Stimulated activated CD8-positive, alpha-beta memory T cell treated with anti-CD3 and anti-CD28 coated beads, Interleukin-7, amount 100 ng/mL, for 1 hour (primary cell): ENCODE results near the gene MYOM1.

ENCODE experiments used
- DNase-seq, 2 donors: peaks; one replicate each; pipeline ENCODE4 v3.0.0-alpha.2; 2020; ENCODE audit warnings: low read depth in 2 of 2

The MYOM1 gene

DNA sequence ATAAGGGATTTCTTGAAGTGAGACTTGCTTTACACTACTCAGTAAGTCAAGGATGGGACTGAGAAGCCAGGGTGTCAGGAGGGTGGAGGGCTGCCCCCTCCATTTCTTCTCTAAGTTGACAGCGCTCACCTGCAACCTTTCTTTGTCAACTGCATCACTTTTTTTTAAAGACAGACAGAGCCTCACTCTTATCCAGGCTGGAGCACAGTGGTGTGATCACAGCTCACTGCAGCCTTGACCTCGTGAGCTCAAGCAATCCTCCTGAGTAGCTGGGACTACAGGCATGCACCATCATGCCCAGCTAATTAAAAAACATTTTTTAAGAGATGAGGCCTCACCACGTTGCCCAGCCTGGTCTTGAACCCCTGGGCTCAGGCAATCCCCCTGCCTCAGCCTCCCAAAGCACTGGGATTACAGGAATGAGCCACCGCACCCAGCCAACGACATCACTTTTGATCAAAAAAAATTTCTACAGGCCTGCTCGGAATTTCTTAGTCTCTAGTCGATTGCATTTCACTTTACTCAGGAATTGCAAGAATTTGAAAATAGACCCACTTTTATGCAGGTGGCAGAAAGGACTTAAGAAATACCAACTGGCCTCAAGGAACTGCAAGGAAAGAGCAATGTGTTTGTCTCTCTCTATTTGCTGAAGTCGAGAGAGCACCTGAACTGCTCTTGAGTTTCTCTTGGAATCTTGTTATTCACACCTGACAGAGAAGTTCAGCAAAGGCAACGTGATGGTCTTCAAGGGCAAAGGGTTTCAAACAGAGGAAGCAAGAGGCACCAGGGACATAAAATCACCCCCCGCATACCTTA lies 101.4 kb downstream of the MYOM1 start:
- no peak for DNase-seq

DNA sequence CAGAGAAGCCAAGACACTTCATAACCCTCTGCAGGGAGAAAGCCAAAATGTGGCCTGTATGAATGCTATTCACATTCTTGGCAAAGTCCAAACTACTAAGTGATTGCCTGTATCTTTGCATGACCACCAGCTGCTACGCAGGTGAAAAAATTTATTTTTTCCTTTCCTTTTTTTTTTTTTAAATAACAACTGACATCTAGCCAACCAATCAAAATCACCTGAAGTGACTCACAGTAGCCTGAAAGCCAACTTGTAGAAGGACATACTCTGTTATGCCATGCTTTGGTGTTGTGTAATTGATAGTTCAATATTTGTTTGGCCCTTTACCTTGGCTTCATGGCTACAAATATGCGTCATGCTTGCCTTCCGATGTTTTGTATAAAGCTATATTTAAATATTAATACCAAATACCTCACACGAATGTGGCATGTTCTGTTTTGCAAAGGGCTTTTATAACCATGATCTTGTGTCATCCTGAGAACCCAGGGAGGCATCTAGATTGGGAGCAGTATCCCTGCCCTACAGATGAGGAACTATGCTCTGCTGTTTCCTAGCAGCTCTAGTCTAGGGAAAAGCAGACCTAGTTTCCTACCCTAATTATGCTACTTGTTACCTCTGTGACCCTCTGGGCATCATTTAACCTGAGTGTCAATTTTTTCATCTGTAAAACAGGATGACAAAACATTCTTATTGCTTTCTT lies 102.1 kb downstream of the MYOM1 start:
- DNase-seq: no peak

DNA sequence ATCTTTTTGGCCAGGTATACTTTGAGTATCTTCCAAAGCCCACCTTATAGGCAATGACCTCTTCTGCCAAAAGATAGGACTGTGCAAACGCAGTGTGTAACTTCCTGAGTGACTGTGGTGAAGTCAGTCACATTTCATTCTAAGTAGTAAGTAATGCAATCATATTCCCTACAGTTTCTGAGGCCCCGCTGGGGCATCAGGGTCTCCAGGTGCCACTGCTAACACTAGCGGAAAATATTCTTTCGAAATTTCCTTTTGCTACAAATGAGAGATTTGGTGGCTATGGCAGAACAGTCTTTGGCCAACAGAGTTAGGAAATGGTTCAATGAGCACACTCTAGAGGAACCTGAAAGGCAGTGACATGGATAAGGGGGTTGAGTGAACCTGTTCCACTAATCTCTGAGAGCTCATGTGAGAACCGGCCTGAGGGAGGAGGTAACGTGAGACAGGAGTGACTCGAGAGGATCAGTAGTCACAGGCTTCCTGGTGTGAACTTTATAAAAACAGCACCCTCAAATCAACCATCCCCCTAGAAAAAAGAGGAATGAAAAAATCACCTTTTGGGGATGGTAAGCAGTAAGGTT lies 104.2 kb downstream of the MYOM1 start:
- no peak for DNase-seq

DNA sequence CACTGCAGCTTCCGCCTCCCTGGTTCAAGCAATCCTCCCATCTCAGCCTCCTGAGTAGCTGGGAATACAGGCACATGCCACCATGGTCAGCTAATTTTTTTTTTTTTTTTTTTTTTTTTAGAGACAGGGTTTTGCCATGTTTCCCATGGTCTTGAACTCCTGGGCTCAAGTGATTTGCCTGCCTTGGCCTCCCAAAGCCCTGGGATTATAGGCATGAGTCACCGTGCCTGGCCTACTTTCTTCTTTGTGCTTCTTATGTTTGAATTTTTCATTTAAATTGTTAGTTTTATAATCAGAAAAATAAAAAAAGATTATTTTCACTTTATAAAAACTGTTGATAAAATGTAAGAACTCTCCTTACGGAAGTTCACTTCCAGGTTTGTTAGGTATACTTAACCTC lies 105.3 kb downstream of the MYOM1 start:
- DNase-seq: no peak

DNA sequence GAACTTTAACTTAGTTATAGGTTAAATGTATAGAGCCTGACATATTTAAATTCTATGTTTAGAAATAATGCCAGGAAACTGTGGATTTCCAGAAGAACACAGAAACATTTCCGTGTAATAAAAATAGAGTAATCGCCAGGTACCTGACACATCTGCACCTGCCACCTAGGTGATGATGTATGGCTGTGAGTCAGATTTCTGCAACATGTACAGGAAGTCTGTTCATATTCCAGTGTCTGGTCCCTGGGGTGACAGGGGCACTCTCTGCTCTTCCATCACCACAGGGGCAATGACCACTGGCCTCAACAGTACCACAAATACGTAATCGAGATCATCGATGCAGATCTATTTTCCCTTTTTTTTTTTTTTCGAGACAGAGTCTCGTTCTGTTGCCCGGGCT lies 105.7 kb downstream of the MYOM1 start:
- DNase-seq: no peak

DNA sequence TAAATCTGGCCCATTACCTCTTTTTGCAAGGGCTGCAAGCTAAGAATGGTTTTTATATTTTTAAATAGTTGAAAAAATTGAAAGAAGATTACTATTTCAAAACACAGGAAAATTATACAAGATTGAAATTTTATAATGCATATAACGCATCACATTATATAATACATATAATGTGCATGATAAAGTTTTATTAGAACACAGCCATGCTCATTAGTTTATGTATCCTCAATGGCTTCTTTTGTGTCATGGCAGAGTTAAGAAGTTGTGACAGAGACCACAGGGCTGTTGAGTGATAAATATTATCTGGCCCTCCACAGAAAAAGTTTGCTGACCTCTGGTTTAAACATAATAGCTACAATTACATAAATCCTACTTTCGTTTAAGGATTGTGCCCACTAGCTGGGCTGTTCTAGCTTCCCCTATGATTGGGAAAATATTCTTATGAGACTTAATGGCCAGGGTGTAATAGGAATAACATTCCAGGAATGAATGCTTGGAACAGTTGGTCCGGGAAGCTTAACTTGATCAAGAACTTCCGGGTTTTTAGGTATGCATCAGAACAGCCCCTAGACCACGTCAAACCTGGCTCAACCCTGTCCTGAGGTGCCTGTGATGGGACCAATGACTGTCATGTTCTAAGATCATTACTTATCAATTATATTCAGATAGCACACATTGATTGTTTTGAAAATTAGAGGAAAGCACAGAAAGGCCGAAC lies 108.1 kb downstream of the MYOM1 start:
- DNase-seq: no peak

DNA sequence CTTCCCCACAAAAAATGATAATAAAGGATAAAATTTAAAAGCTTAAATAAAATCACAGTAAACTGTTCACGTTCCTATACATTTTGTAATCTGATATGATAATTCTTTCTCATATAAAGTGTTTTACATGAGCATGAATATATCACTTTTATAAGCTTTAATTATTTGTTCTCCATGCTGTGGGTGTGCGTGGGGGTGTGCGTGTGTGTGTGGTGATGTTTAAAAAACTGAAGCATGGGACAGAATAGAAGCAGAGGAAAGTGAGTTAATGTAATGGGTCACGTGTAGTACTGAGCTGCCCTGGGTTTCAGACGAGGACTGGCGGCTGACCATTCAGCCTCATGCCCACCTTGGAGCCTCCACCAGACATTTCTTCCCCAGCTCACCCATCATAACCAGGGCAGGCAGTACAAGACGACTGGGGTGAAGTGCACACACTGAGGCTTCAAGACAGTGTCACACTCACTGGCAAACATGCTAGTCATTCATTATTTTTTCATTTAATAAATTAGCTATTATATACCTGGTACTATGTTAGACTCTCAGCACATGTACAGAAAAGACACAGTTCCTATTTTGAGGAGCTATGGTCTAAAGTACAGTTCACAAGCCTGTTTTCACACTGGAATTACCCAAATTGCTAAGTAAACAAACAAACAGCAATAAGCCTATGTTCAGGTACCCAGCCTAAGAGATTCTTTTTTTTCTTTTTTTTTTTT lies 109.6 kb downstream of the MYOM1 start:
- no peak for DNase-seq

DNA sequence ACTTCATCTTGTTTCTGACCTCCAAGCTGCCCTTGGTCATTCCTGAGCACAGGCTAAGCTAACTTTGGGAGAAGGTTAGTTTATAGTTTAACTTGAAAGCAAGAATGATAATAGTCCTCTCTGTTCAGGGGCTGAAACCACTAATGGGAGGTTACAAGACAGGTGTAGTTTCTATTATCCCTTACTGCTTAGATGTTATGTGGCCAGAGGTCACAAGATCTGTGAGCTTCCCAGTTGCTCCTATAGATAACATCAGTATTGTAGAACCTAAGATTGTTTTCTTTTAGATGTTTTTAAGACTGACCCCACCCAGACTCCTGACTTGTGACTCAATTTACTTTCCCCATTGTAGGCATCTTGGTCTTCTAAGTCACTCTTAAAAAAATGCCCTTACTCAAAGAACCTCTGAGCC lies 112.0 kb downstream of the MYOM1 start:
- DNase-seq: no peak

DNA sequence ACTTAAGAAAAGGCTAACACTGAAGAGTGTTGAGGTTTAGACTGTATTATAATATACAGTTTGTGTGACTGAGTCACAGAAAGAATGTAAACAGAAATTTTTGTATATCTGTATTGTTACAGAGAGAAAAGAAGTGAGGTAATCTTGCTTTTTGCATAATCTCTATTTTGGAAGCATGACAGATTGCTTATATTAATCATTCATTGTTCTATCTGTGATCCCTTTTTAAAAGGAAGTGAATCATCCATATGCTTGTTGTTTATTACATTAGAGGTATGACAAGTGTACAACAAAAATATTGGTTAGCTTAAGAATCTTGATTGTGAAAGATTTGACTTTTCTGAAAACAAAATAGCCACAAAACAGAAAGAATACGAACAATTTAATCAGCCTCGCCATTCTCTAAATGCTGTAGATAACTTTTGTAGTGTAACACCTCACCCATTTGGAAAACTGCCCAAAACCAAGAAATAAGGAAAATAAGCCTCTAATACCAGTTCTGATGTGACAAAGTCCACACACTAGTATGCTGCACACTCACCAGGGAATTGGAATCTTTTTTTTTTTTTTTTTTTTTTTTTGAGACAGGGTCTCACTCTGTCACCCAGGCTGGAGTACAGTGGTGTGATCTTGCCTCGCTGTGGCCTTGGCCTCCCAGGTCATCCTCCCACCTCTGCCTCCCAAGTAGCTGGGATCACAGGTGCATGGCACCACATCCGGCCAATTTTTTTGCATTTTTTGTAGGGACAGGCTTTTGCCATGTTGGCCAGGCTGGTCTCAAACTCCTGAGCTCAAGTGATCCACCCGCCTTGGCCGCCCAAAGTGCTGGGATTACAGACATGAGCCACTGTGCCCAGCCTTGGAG lies 115.3 kb downstream of the MYOM1 start:
- DNase-seq: no peak

DNA sequence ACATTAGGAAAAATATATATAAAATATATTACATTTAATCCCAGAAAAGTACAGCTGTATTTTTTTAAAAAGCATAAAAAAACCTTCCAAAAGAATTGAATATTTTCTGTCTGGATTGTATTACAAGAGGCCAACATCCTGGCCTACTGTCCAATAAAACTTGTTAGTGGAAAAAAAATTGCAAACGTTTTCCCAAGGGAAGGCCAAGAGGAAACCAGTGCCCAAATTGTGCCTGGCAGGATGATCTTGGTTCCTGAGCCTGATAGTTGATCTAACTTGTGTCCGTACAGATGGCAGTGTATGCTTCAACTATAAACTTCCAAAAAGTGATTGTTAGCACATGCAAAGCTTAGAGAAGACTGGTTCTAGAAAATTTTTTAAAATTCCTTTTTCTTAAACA lies 116.2 kb downstream of the MYOM1 start:
- no peak for DNase-seq

DNA sequence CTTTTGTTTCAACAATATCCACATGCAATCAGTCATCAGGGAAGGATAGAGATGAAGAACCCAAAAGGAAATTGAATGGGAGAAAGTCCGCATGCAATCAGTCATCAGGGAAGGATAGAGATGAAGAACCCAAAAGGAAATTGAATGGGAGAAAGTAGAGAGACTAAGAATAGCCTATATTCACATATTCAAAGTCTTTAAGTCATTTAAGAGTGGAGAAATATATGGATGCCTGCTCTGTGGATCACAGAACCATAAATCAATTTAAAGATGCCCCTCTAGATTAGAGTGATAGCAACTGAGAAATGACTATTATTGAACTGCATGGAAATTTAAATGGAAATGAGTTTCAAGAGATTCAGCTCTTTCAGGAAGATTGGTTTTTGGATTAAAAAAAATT lies 116.8 kb downstream of the MYOM1 start:
- DNase-seq: no peak

DNA sequence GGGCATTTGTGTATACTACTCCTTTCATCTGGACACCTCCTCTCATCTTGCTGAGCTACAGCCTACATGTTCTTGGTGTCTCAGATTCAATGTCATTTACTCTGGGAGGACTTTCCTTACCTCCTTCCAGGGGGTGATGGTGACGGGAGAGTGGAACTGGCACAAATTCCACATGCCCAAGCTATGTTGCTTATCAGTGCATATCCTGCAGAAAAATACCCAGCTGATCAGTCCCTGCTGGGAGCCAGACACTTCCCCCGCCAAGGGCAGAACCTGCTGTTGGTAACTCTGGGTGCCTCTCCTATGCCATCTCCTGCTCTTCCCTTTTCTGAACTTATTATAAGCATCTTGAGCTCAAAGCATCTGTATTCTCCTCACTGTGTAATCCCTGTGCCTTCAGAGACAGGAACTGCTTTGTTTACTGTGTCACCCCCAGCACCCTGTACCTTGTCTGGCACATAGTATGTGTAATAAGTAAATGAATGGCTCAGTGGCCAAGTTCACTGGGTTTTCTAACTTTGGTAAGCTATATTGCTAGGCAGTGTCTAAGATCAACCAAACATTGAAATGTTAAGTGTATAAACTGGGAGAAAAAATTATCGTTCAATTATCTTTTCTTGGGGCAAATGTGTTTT lies 119.2 kb downstream of the MYOM1 start:
- DNase-seq: no peak

DNA sequence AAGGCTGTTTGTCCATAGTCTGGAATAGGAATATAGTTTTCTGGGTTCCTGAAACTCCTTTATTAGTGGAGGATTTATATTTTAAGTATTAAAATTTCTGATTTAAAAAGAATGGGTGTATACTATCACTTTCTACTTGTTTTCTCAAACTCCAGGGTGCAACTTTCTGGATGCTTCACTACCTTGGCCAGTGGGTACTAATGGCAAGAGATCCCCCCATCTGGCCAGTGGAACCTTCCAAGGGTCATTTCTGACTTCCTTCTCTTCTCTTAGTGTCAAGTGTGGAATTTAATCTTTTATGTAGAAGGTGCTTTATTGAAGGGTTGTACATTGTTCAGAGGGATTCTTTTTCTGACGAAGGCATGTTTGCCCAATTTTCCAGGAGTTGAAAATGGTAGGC lies 120.4 kb downstream of the MYOM1 start:
- DNase-seq: no peak

DNA sequence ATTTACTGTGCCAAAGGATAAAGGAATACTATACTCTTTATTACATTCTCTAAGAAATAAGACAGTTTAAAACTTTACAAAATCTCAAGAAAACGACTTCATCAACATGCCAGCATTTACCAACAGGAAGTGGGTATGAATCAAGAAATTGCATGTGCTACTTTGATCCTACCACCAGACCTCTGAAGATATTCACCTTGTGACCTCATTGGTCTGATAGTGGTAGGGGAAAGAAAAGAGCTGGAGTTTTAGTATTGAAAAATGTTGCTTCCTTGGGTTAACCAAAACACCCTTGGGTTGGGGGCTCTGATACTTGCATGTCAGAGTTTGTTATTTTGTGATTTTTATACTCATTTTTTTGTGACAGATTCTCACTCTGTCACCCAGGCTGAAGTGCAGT lies 122.7 kb downstream of the MYOM1 start:
- DNase-seq: no peak

DNA sequence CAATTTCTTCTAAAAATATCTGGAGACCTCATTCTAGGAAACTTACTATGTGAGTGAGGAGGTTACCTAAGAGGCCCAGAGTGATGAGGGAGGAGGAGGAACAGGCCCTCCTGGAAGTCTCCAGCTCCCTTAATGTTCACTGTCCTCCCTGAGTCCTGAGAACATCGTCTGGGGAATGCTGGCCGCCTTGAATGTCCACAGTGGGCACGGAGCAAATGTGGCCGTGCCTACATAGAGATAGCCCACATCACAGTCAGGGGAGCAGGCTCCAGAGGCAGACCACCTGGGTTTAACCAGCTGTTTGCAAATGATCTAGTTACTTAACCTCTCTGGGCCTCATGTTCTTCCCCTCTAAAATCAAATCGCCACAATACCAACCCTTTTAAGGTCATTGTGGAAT lies 123.8 kb downstream of the MYOM1 start:
- no peak for DNase-seq

DNA sequence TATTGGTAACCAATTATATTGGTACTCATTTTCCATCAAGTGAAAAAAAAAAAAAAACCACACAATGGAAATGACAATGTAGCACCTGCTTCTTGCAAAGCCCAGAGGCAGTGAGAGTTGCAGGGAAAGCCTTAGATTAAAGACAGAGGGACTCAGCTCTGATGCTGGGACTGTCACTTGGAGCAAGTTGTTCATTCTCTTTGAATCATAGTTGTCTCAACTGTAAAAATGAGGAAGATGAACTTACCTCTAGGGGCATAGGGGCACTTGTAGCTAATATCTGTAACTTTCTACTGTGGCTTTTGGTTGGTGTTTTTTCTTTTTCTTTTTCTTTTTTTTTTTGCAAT lies 125.5 kb downstream of the MYOM1 start:
- no peak for DNase-seq

DNA sequence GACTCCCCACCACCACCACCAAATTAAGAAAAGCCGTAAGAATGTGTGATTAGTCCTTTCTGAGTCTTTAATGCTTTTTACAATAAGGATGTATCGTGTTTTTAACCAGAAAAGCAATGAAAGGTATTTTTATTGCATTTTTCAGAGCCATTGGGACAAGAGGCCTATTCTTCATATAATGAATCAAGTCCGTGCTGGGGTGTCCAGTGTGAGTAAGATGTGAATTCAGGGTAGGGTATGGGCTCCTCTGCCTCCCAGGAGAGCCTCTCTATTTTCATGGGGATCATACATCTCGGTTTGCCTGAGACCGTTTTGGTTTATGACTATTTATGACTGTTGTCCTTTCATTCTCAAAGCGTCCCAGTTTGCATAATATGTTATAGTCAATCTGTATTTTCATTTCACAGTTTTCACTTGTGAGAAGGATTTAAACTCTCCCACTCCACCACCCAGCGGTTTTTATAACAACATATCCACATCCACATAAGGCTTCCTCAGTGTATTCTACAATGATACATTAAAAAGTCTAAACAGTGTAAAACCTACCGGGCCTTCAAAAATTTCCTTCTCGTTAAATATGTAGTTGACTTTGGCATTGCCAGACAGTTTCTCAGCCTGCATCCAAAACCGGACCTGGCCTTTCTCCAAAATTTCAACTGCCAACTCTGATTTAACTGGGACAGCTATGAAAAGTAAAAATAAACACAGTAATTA lies 126.0 kb downstream of the MYOM1 start:
- DNase-seq: no peak

DNA sequence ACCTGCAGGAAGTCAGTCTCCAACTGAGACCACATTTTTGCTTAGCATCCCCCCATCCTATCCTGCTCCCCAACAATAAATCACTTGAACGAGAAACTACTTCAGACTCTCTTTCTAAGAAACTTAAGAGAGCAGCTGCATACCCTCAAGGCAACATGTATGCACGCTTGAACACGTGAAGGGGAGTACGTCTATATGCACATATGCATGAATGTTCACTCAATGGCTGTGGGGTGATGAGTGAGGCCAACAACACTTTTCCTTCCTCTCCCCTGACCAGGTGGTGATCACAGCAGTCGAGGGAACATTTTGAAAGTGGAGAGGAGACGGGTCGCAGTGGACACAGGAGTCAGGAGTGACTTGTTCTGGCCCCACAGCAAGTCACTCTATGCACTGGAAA lies 127.0 kb downstream of the MYOM1 start:
- DNase-seq: no peak

DNA sequence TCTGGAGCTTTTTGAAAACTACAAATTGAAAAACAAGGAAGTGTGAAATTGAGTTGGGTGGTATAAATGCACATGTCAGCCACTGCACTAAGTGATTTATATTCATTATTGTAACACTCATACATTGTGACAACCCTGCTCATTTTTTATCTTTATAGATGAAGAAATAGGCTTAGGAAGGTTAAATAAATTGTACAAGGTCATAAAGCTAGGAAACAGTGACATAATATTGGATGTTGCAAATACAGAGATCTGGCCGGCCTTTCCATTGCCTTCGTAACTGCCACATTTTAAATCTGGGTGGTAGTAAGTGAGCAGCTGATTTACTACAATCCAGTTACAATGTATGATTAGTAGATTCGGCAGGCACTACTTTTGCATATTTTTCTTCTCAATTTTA lies 130.2 kb downstream of the MYOM1 start:
- DNase-seq: no peak

DNA sequence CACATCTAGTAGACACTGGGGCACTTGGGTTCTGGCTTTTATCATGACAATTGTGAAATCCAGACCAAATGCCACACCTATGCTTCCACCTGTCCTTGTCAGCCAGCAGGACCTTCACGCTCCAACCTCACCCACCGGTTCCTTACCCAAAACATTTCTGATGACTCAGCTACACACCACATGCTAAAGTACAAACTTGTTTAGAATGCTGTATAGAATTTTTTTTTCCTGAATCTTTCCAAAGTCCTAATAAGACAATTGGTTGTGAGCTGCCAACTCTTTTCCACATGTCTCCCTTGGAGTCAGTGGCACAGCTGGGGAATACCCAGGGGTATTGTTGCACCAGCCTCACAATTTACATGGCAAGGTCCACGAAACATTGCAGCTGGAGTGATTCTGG lies 131.3 kb downstream of the MYOM1 start:
- no peak for DNase-seq
